Measurements from ENCODE around the gene DYNC1LI2. TPM values are rescaled to one million over a fixed set of nuclear protein-coding genes. Genes with fewer than 3 reads are reported as not detected.

The DYNC1LI2 gene
- total RNA-seq, 4 donors from 2014 or later, result 123 to 210 (median 165) TPM

DNA sequence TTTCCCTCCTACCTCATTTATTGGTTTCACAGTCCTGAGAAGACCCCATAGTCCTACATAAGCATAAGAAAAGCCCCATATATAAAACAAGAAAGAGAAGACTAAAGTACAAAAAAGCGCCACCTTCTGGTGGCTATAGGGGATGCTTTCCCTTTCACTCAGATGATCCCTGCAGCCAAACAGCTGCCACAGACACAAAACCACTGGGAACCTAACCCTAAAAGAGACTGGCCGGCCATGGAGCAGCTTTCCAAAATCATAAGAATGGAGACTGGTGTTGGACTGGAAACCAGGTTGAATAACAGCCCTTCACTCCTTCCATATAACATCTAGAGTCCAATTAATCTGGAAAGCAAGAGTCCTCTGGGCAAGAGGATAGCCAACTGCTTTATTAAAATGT lies 11.4 kb downstream of the DYNC1LI2 start:
- no peak for TF ChIP-seq CTCF (IDR thresholded peaks at IDR 0.05; ENCODE audit: low read depth)

DNA sequence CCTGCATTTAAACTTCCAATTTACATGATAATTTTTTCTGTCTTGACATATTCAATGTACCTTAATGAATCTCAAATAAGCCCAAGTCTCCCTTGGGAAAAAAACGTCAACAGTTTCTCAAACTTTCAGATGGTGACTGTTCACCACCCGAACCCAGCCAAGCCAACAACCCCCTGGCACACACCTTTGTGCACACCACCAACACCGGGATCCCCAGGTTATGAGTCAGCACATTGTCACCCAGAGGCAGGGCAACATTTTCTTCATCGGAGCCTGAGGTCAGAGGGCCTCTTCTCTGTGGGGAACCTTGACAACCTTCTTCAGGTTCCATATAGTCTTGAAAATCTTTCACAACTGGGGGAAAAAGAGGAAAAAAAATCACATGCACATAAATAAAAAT lies 15.5 kb downstream of the DYNC1LI2 start:
- no peak for TF ChIP-seq CTCF (IDR thresholded peaks at IDR 0.05; ENCODE audit: low read depth)

- TF ChIP-seq CTCF (IDR thresholded peaks at IDR 0.05; ENCODE audit: low read depth), result no peak
Measured at GRCh38 chr16:66731101-66731500, 20.3 kb downstream of the DYNC1LI2 start.

DNA sequence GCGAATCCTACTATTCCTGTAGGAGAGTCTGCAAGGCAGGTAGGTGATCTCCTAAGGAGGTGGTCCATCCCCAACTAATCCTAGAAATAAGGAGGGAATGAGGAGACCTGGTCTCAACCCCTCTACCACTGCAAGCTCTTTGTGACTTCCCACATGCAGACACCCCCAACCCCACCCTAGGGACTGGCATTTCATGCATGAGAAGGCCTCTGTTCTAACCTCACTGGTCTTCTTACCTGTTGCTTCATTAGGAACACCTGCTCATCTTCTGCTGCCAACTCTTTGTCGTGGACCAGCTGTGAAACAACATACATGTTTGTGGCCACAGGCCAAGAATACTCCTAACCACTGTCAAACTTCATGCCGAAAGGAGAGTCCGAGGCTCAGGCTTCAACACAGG lies 22.6 kb downstream of the DYNC1LI2 start:
- no peak for TF ChIP-seq CTCF (IDR thresholded peaks at IDR 0.05; ENCODE audit: low read depth)

DNA sequence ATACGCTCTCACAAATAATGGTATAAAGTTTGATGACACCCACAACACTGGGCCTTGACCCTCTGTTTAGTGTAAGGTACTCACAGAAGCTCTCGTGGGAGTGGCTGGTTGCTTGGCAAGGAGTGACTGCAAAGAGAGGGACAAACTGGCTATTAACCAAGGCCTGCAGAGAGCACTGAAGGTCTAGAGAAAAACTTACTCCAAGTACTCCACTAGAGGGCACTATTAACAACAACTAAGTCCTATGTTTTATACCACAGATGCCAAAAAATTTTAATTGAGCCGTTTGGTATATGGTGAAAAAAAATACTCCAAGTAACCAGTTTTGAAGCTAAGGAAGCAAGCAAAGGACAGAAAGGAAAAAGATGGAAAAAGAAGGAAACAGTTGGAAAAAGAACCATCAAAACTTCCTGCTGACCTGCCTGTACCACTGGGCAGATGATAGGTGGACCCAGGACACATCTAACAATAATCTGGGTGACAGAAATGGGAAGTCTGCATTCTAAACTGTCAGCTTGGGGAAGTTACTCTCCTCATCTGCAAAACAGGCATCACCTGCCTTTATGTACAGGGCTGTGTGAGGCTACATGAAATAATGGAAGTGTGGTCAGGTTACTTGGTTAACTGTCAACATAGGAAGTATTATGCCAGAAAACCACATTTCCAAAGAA lies 23.2 kb downstream of the DYNC1LI2 start:
- TF ChIP-seq CTCF (IDR thresholded peaks at IDR 0.05; ENCODE audit: low read depth), result no peak

GRCh38 chr16:66720766-66721165 lies 30.6 kb downstream of the DYNC1LI2 start:
- no peak for TF ChIP-seq CTCF (IDR thresholded peaks at IDR 0.05; ENCODE audit: low read depth)

- no peak for TF ChIP-seq CTCF (IDR thresholded peaks at IDR 0.05; ENCODE audit: low read depth)
Measured at GRCh38 chr16:66719246-66719645, 32.2 kb downstream of the DYNC1LI2 start.

All from subcutaneous adipose tissue (tissue), 4 donors.